ENCODE measurements around the gene ZMYND19. TPM values are rescaled to one million over a fixed set of nuclear protein-coding genes. Genes with fewer than 3 reads are reported as not detected.

The ZMYND19 gene
- total RNA-seq, 1 experiment from 2014 or later: 79.2 TPM

DNA sequence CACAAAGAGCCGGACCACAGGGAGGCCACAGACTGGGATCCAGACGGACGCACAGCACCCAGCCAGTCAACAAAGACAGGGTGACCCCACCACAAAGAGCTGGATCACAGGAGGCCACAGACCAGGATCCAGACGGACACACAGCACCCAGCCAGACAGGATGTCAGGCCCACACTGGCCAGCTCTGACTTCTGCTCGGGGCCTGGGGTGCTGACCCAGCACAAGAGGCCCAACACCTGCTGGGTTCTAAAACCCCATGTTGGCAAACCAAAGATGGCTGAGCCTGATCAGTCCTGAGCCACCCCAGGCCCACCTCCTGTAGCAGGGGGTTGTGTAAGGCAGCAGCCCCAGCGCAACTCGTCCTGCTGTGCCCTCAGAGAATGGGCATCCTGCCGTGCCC lies 6.4 kb downstream of the ZMYND19 start:
- no peak overlapping the region for H3K23ac ChIP-seq (ENCODE audit: insufficient read length, low read depth, low read length)
- H4K20me1 ChIP-seq (ENCODE audit: control insufficient read depth, insufficient read depth, insufficient read length): no peaks in the 10 kb centered on the region
- Mint-ChIP-seq H3K27me3 (ENCODE audit: low read depth) (no peaks in the 10 kb centered on the region), H3K9me3 (no peaks in the 10 kb centered on the region), H3K27ac (0 out of 7 replicates have a peak overlapping the region, but pooled peaks of 2 of the 3 experiments have one; percentile 29 to 83), H3K4me1 (peaks cover 18 to 34% of the 10 kb centered on the region in 2 experiments), H3K4me3 (no peak overlapping the region), H3K36me3 (ENCODE audit: insufficient read depth in 1 of 3, low read depth in 3 of 3) (peaks cover 33 to 88% (median 71%) of the 10 kb centered on the region in 3 experiments; a peak in 6 of 7 replicates)
- no peaks in the 10 kb centered on the region for H3K27me3 ChIP-seq (ENCODE audit: insufficient read depth, low read length)
- H3K56ac ChIP-seq (ENCODE audit: insufficient read length, low read depth, low read length): no peak overlapping the region
- no peak overlapping the region for H2BK20ac ChIP-seq (ENCODE audit: low read depth, low read length, poor library complexity, severe bottlenecking)
- no peak overlapping the region for H3K9ac ChIP-seq (ENCODE audit: extremely low read depth, insufficient read length, low read length)
- no peak for DNase-seq
- no peaks in the 10 kb centered on the region for H3K9me3 ChIP-seq (ENCODE audit: control insufficient read depth, low read depth, low read length)
- no peak overlapping the region for H3K14ac ChIP-seq (ENCODE audit: insufficient read depth, low read length)
- H2BK120ac ChIP-seq (ENCODE audit: low read depth, low read length, poor library complexity, severe bottlenecking): no peak overlapping the region
- no peak overlapping the region for H3K18ac ChIP-seq (ENCODE audit: insufficient read length, low read depth, low read length)
- no peak overlapping the region for H2AK5ac ChIP-seq (ENCODE audit: insufficient read length, low read length)
- no peak overlapping the region for H2BK12ac ChIP-seq (ENCODE audit: insufficient read length, low read depth, low read length)
- no peak overlapping the region for H3K27ac ChIP-seq (ENCODE audit: insufficient read length, low read depth, low read length)
- no peak overlapping the region for H3K4ac ChIP-seq (ENCODE audit: low read depth, low read length)
- no peak overlapping the region for H4K91ac ChIP-seq (ENCODE audit: insufficient read length, low read depth, low read length)
- H4K5ac ChIP-seq (ENCODE audit: insufficient read length, low read depth, low read length): no peak overlapping the region
- no peaks in the 10 kb centered on the region; the same call in 1 of the 2 replicates for H3K79me2 ChIP-seq (ENCODE audit: insufficient read depth, low read length)
- no peak overlapping the region for H3K4me2 ChIP-seq (ENCODE audit: insufficient read depth, insufficient read length, low read length)
- H2BK5ac ChIP-seq (ENCODE audit: insufficient read length, low read length): no peak overlapping the region
- H3T11ph ChIP-seq (ENCODE audit: low read length): no peak overlapping the region
- H3K23me2 ChIP-seq (ENCODE audit: insufficient read length, low read depth, low read length, poor library complexity, severe bottlenecking): peaks cover 4% of the 10 kb centered on the region
- H4K8ac ChIP-seq (replicated peaks; ENCODE audit: insufficient read length, low read depth, low read length): no peak overlapping the region
- WGBS (ENCODE audit: extremely low coverage, insufficient read length, low lambda C conversion rate): no CpG with 5 or more reads among the region's 8 CpGs
- no peak overlapping the region for H2AFZ ChIP-seq (ENCODE audit: low read length)
- no peak overlapping the region for H2BK15ac ChIP-seq (ENCODE audit: low read depth, low read length)
- TF ChIP-seq, protein P1, sequence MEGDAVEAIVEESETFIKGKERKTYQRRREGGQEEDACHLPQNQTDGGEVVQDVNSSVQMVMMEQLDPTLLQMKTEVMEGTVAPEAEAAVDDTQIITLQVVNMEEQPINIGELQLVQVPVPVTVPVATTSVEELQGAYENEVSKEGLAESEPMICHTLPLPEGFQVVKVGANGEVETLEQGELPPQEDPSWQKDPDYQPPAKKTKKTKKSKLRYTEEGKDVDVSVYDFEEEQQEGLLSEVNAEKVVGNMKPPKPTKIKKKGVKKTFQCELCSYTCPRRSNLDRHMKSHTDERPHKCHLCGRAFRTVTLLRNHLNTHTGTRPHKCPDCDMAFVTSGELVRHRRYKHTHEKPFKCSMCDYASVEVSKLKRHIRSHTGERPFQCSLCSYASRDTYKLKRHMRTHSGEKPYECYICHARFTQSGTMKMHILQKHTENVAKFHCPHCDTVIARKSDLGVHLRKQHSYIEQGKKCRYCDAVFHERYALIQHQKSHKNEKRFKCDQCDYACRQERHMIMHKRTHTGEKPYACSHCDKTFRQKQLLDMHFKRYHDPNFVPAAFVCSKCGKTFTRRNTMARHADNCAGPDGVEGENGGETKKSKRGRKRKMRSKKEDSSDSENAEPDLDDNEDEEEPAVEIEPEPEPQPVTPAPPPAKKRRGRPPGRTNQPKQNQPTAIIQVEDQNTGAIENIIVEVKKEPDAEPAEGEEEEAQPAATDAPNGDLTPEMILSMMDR (conservative IDR thresholded peaks at IDR 0.05): no peak
- peaks cover 3% of the 10 kb centered on the region for H3K79me1 ChIP-seq (ENCODE audit: insufficient read depth, low read depth, low read length, poor library complexity, severe bottlenecking)
- no peaks in the 10 kb centered on the region for H3K4me1 ChIP-seq (ENCODE audit: insufficient read depth, low read length)

Measured in H9 (cell line).